Measurements from ENCODE around the gene RSF1.

RSF1 gene

DNA sequence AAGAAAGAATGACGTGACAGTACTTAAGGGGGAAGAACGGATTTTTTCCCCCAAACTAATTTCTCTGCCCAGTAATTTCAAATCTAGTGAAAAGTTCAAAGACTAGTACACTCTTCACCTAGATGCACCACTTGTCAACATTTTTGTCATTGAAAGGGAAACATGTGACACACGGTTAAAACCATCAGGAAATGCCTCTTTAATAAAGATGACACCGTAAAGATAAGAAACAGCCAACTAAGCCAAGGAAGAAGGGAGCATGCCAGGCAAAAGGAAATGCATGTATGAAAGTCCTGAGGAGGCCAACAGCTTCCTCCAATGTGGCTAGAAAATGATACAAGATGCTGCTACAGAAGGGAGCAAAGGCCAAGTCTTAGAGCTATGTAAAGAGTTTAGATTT, 49.4 kb downstream of the RSF1 start:
- no peaks in the 10 kb centered on the region for H3K36me3 ChIP-seq (ENCODE audit: low read depth)
- DNase-seq (ENCODE audit: low spot score) (no peak), ATAC-seq (ENCODE audit: low read depth) (no peak)
- H3K27me3 ChIP-seq (ENCODE audit: insufficient read depth, poor library complexity, severe bottlenecking): no peaks in the 10 kb centered on the region
- H3K4me1 ChIP-seq (ENCODE audit: insufficient read depth, poor library complexity, severe bottlenecking): no peaks in the 10 kb centered on the region
- no peak overlapping the region for H3K27ac ChIP-seq (ENCODE audit: poor library complexity, severe bottlenecking)
- TF ChIP-seq CTCF (IDR thresholded peaks at IDR 0.05; ENCODE audit: poor library complexity, severe bottlenecking): no peak
- H3K4me3 ChIP-seq (ENCODE audit: severe bottlenecking): no peak overlapping the region
- H3K9me3 ChIP-seq (ENCODE audit: severe bottlenecking): no peaks in the 10 kb centered on the region

DNA sequence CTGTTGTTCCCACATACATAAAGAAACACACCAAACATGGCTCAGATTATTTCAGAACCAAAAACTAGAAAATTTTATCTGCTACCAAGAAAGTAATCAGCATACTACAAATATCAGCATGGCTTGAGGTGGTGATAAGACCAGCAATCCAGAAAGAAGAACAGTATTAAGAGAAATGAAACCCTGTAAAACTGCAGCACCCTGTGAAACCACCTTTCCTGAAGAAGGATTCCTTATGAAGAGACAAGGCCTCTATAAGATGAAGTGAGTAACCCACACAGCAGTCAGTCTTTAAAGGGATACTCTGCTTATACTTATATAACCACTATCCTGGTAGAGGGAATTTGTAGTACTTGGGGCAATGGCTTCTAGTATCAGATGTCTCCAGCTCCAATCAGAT, 49.9 kb downstream of the RSF1 start:
- no peaks in the 10 kb centered on the region for H3K27me3 ChIP-seq (ENCODE audit: insufficient read depth, poor library complexity, severe bottlenecking)
- H3K4me3 ChIP-seq (ENCODE audit: severe bottlenecking): no peak overlapping the region
- no peaks in the 10 kb centered on the region for H3K9me3 ChIP-seq (ENCODE audit: severe bottlenecking)
- no peak for DNase-seq (ENCODE audit: low spot score)
- H3K36me3 ChIP-seq (ENCODE audit: low read depth): no peaks in the 10 kb centered on the region
- ATAC-seq (ENCODE audit: low read depth): no peak
- no peak for TF ChIP-seq CTCF (IDR thresholded peaks at IDR 0.05; ENCODE audit: poor library complexity, severe bottlenecking)
- no peak overlapping the region for H3K27ac ChIP-seq (ENCODE audit: poor library complexity, severe bottlenecking)
- no peaks in the 10 kb centered on the region for H3K4me1 ChIP-seq (ENCODE audit: insufficient read depth, poor library complexity, severe bottlenecking)

DNA sequence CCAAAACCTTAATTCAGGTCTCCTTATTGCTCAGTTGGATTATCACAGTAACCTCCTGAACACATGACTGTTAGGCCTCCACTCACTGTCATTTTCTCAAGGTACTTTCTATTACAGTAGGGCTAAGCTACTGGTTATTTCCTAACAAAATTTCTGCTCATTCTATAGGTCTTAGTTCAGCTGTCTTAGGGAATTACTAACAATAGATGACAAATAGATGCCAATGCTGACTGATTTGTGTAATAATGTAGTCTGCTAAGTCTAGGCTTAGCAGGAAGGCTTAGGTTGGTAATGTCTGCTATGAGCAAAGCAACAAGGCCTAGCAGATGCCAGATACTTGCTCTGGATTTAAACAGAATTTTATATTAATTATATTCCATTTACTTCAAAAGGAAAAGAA, 58.1 kb downstream of the RSF1 start:
- TF ChIP-seq CTCF (IDR thresholded peaks at IDR 0.05; ENCODE audit: poor library complexity, severe bottlenecking): no peak
- ATAC-seq (ENCODE audit: low read depth): no peak
- no peaks in the 10 kb centered on the region for H3K9me3 ChIP-seq (ENCODE audit: severe bottlenecking)

DNA sequence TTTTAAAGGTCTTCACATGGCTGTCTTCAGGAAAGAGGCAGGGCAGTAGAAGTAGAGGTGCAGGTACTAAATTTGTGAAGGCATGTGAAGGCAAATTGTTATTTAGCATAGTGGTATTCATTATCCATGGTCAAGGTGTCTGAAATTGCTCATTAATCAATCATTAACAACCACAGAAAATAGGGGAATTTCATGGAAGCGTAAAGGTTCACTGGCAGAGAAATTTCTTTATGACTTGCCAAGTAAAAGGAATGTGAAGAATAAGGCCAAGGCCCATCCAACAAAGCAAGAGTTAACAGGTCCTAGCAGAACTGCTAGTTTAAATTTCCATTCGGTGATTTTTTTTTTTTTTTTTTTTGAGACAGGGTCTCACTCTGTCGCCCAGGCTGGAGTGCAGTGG, 59.0 kb downstream of the RSF1 start:
- Histone ChIP-seq H3K4me3 (ENCODE audit: severe bottlenecking) (no peak overlapping the region), H3K27me3 (ENCODE audit: insufficient read depth, poor library complexity, severe bottlenecking) (no peaks in the 10 kb centered on the region), H3K9me3 (ENCODE audit: severe bottlenecking) (no peaks in the 10 kb centered on the region), H3K4me1 (ENCODE audit: insufficient read depth, poor library complexity, severe bottlenecking) (no peaks in the 10 kb centered on the region), H3K27ac (ENCODE audit: poor library complexity, severe bottlenecking) (no peak overlapping the region), H3K36me3 (ENCODE audit: low read depth) (peaks cover 32% of the 10 kb centered on the region)
- DNase-seq (ENCODE audit: low spot score) (no peak), ATAC-seq (ENCODE audit: low read depth) (no peak)
- TF ChIP-seq CTCF (IDR thresholded peaks at IDR 0.05; ENCODE audit: poor library complexity, severe bottlenecking): no peak

More for the DNA sequence above, 58.1 kb downstream of the RSF1 start:
- H3K36me3 ChIP-seq (ENCODE audit: low read depth): peaks cover 32% of the 10 kb centered on the region
- H3K27ac ChIP-seq (ENCODE audit: poor library complexity, severe bottlenecking): no peak overlapping the region
- no peak overlapping the region for H3K4me3 ChIP-seq (ENCODE audit: severe bottlenecking)
- no peaks in the 10 kb centered on the region for H3K4me1 ChIP-seq (ENCODE audit: insufficient read depth, poor library complexity, severe bottlenecking)
- no peaks in the 10 kb centered on the region for H3K27me3 ChIP-seq (ENCODE audit: insufficient read depth, poor library complexity, severe bottlenecking)
- no peak for DNase-seq (ENCODE audit: low spot score)

DNA sequence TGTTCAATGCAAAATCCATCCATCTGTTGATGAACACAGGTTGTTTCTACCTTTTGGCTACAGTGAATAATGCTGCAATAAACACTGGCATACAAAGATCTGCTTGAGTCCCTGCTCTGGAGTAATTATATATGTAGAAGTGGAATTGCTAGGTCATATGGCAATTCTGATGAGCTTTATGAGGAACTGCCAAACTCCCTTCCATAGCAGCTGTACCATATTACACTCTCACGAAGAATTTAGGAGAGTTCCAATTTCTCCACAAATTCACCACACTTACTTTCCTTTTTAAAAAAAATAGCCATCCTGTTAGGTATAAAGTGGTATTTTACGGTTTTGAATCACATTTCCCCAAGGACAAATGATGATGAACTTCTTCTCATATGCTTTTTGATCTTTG, 62.2 kb downstream of the RSF1 start:
- Histone ChIP-seq H3K27me3 (ENCODE audit: insufficient read depth, poor library complexity, severe bottlenecking) (no peaks in the 10 kb centered on the region), H3K27ac (ENCODE audit: poor library complexity, severe bottlenecking) (no peak overlapping the region), H3K36me3 (ENCODE audit: low read depth) (peaks cover 38% of the 10 kb centered on the region), H3K9me3 (ENCODE audit: severe bottlenecking) (no peaks in the 10 kb centered on the region), H3K4me1 (ENCODE audit: insufficient read depth, poor library complexity, severe bottlenecking) (no peaks in the 10 kb centered on the region), H3K4me3 (ENCODE audit: severe bottlenecking) (no peak overlapping the region)
- no peak for TF ChIP-seq CTCF (IDR thresholded peaks at IDR 0.05; ENCODE audit: poor library complexity, severe bottlenecking)
- no peak for ATAC-seq (ENCODE audit: low read depth)
- DNase-seq (ENCODE audit: low spot score): no peak
